Cardiac septum (tissue), 1 donor: ENCODE measurements around the gene ZMAT1. TPM values are rescaled to one million over a fixed set of nuclear protein-coding genes. Genes with fewer than 3 reads are reported as not detected.
"Not testable (repeated sequence)": the region's sequence is repeated elsewhere in the genome, so short reads cannot be mapped to it uniquely, and the experiment has no call there.

Experiments
- DNase-seq: peaks from one replicate; pipeline ENCODE4 v3.0.0-alpha.2; 2020; ENCODE audit warnings: low spot score
- intact Hi-C: fragments of 100-400 bp; cut with DNase I; formaldehyde crosslinking; loops from one replicate; pipeline ENCODE4 v1.14.0; 2022
- long read RNA-seq: library from polyadenylated mRNA; unstranded; transcript quantifications from one replicate; pipeline ENCODE4 v2.0.0, GENCODE V29; 2021
- total RNA-seq: library from RNA; stranded (reverse); fragmentation: NEBNext Ultra II Directional; extraction: Animal tissue kit (Norgen Biotek cat#: 25700); gene quantifications from one replicate; pipeline ENCODE4 v1.2.1, GENCODE V29; 2021
- donor health status: DM: no; HTN: no; CAD: no.

ZMAT1 gene
- total RNA-seq, result 7.5 TPM
- long read RNA-seq, partial matches to known transcripts, result 0 of 10 reads
- long read RNA-seq, other reads (novel, unspliced or antisense), result 10 of 10 reads

DNA sequence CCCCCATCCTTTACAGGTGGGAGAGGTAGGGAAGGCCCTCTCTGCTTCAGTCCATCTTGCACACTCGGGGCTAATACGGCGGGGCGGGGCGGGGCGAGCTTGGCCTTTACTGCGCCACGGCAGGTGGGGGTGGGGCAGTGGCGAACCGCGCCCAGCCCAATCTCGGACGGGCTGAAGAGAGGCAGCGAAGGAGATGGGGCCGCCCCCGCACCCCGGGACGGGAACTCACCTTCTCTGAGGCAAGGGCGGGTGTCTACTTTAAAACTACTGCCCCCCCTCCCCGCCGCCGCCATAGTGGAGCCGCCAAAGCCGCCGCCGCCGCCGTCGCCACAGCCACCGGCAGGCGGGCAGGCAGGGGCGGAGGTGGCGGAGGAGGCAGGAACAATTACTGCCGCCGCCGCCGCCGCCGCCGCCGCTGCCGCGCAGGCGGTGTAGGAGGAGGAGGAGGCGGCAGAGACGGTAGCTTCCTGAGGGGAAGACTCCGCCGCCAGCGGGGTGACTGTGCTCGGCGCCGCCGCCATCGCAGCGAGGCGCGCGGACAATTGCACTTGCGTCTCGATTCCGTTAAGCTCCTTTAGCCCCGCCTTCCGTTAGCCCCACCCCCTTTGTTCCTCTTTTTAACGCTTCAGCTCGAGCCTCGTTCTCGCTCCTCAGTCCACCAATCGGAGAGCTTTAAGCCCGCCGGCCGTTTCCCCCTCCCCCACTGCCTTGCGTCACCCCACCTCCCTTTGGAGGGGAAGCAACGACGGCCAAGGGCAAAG lies at the start of gene ZMAT1:
Gene ZMAT1, minus strand, starts transcription at position 540 of the 761 bp plus-strand sequence. Its CDS starts 19 bp downstream, at position 521.
- DNase-seq, result peak; percentile 94
- intact Hi-C loops, result no loop called here

DNA sequence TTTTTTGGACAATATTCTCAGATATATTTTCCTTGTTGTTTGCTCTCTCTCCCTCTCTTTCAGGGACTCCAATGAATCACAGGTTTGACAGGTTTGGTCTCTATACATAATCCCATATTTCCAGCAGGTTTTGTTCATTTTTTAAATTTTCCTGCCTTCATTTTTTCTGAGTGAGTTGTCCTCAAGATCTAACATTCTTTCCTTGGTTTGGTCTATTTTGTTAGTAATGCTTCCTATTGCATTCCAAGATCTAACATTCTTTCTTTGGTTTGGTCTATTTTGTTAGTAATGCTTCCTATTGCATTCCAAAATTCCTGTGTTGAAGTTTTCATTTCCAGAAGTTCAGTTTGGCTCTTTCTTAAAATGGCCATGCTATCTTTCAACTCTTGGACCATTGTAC lies 45.3 kb upstream of the ZMAT1 start:
- intact Hi-C loops, result no loop called here
- DNase-seq, result no peak

GRCh38 chrX:101973066-101973465 lies 41.2 kb upstream of the ZMAT1 start:
- no peak for DNase-seq
- intact Hi-C loops, result no loop called here

DNA sequence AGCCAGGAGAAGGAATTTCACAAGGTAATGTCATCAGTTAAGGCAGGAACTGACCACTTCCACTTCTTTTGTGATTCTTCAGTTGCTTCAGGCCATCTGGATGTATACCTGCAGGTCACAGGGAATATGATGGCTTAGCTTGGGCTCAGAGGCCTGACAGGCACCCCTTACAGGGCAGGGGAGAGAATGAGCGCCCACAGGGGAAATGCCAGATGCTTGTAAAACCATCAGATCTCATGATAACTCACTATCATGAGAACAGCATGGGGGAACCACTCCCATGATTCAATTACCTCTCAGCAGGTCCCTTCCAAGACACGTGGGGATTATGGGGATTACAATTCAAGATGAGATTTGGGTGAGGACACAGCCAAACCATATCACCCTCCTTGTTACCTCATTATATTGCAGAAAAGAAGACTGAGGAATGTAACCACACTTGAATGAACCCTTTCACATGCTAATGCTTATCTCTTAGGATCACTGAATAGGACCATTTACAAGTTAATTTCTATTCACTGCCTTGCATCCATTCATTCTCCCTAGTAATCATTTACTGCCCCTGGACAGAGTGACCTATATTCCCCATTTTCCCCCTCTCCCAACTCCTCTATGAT lies 33.2 kb upstream of the ZMAT1 start:
- DNase-seq, intact Hi-C loops: not testable (repeated sequence)

GRCh38 chrX:101958139-101958538 lies 26.3 kb upstream of the ZMAT1 start:
- intact Hi-C loops, result no loop called here
- DNase-seq, result no peak

DNA sequence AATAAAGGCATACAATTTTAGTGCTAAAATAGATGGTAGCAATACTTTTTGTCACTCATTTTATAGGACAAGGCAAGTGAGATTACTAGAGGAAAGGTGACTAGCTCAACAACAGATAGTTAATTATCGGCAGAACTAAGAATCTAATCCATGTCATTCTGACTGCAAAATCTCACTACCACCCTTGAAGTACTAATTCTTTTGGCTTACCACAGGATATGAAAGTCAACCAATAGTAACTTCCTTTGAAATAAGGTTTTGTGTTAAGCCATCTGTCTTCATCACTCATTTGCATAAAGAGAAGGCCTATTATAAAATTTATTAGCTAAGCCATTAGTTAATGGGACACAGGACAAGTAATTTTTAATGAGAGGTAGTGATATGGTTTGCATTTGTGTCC lies 25.3 kb upstream of the ZMAT1 start:
- intact Hi-C loops, result no loop called here
- DNase-seq, result no peak

DNA sequence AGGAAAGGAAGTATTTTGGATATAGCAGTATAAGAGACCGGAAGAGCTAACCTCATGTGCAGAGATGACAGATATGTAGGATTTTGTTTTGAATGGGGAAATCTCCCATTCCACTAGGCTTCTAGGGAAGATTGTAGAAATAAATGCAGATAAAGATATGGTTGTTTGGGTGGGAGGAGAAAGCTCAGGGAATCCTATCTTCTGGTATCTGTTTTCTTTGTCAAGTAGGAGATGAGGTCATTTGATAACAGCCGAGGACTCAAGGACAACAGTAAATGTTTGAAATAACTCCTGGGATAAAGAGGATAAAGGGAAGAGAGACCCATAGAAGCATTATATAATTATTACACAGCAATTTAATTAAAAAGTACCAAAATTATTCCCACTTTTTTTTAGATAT lies 24.7 kb upstream of the ZMAT1 start:
- no peak for DNase-seq
- intact Hi-C loops, result no loop called here

GRCh38 chrX:101950581-101950980 lies 18.8 kb upstream of the ZMAT1 start:
- DNase-seq, result no peak
- intact Hi-C loops, result no loop called here

DNA sequence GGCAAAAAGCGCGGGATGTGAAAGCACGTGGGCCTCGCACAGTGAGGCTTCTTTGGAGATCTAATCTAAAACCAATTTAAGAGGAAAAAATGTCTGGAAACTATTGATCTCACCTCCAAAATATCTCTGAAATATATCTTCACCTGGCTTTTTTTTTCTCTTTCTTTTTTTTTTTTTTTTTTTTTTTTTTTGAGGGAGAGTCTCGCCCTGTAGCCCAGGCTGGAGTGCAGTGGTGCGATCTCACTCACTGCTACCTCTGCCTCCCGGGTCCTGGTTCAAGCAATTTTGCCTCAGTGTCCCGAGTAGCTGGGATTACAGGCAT lies 383 bp upstream of the ZMAT1 start:
- no peak for DNase-seq
- intact Hi-C loops, result no loop called here

GRCh38 chrX:101931136-101931487 lies 715 bp downstream of the ZMAT1 start:
- DNase-seq, result no peak
- intact Hi-C loops, result no loop called here

DNA sequence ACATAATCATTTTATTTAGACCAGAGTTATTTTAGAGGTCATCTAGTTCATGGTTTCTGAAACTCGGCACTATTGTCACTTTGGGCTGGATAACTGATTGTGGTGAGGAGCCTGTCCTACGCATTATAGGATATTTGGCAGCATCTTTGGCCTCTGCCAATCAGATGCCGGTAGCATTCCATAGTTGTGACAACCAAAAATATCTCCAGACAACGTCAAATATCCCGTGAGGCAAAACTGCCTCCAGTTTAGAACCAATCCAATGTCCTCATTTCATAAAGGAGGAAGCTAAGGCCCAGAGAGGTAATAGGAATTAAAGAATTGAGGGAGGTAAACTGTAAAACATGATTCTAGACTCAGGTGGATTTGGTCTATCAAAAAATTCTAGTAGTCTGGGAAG lies 6.1 kb downstream of the ZMAT1 start:
- intact Hi-C loops, result no loop called here
- DNase-seq, result no peak

DNA sequence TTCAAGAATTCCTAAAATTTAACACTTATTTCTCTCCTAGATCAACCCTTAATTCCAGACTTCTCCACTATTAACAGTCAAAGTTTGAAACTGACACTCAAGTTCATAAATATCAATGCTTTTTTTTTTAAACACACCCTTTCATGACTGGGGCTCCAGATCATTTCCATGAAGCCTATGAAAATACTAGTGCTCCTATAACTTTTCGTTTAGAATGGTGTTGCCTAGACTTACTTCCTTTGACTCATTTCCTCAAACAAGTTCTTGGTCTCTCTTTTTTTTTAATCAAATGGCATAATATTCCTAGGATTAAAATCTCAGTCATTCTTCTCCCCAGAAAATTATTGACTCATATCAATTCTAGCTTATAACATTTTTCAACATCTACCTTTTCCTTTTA lies 13.1 kb downstream of the ZMAT1 start:
- intact Hi-C loops, result no loop called here
- no peak for DNase-seq

DNA sequence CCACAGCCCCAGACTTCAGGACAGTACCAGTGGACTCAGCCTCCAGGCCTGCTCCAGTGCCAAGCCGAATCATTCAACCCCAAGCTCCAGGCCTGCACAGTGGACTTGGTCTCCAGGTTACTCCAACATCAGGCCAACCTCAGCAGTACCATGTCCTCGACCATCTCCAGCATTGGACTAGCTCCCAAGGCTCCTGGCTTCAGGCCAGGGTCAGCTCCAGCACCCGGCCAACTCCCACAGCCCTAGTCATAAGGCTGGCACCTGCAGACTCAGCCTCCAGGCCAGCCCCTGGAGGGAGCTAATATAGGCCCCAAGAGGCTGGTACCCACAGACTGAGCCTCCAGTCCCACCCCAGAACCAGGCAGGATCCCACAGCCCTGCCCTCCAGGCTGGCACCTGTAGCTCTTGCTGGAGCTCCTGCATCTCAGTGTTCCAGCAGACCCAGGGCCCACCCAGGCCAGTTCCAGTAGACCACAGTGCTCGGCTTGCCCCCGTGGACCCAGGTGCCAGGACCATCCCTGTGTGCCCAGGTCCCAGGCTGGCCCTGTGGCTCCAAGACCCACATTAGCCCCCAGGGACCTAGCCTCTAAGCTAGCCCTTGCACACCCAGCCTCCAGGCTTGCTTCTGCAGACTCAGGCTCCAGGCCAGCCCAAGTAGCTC lies 25.6 kb downstream of the ZMAT1 start:
- intact Hi-C loops, result no loop called here
- DNase-seq, result no peak

GRCh38 chrX:101904996-101905395 lies 26.8 kb downstream of the ZMAT1 start:
- no peak for DNase-seq
- intact Hi-C loops, result no loop called here

Other genes starting within 250 kb of the ZMAT1 start
- 1.3 TPM for gene TCEAL2, start 193.7 kb upstream of the ZMAT1 start, total RNA-seq
- gene TCEAL6, start 210.5 kb upstream of the ZMAT1 start, total RNA-seq, result not detected
- not detected for gene BEX5, start 223.9 kb upstream of the ZMAT1 start, total RNA-seq